GM18508 (cell line): Measurements from ENCODE around the gene RNH1.

ENCODE experiments used
- ATAC-seq: cut with Tn5 transposase; IDR thresholded peaks from one replicate; pipeline ENCODE4 v1.9.1; 2021; ENCODE audit warnings: moderate number of reproducible peaks; ENCODE audit not compliant: insufficient read depth, unreplicated experiment

The RNH1 gene

DNA sequence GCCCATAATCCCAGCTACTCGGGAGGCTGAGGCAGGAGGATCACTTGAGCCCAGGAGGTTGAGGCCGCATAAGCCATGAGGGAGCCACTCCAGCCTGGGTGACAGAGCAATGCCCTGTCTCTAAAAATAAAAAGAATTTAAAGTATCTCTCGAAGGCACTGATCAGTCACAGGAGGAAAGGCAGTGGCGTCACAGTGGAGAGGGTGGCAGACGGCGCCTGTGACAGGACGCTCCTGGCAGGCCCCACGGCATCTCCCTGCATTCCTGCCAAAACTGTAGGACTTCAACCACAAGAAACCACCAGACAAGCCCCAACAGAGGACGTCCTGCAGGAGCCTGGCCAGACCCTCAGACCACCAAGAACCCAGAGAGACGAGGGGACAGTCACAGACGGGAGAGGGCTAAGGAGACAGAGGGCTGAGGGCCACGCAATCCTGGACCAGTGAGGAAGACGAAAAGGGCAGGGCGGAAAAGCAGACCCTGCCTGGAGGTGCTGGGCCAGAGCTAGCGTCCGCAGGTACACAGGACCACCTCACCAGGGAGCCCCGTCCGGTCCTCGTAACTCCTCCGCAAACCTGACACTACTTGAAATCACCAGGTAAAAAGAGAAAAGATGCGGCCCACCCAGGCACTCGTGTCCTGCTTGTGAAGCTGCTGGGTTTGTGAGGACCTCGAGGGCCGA lies 5.9 kb downstream of the RNH1 start:
- no peak for ATAC-seq

- no peak for ATAC-seq
Observed at GRCh38 chr11:499201-500076, 7.6 kb downstream of the RNH1 start.

DNA sequence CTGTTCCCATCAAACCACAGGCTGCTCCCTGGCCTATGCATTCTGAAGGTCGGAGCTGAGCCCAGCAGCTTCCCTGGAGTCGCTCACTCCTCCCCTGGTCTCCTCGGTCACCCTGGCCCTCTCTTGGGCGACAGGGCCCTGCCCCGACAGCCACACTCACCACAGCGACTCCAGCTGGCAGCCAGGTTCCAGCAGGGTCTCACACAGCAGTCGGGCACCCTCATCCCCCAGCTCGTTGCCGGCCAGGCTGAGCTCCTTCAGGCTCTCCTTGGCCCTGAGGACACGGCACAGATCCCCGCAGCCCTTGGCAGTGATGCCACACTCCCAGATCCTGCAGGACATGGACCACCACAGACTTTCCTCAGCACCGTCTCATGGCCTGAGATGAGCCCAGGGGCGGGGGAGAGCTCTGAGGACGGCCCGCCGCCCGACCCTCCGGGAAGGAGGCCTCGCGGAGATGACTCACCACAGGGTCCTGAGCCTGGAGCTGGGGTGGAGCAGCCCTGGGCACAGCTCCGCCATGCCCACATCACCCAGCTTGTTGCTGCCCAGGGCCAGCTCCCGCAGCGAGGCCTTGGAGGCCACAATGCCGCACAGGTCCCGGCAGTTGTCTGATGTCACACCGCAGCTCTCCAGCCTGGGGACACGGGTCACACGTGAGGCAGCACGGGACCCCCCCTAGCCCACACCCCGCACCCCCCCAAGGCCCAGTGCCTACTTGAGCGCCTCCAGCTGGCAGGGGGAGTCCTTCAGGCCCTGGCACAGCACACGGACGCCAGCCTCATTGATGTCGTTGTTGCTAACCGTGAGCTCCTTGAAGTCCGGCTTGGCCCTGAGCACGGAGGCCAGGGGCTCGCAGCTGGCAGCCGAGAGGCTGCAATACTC lies 8.5 kb downstream of the RNH1 start:
- no peak for ATAC-seq

- ATAC-seq = no peak
Observed at GRCh38 chr11:497565-498296, 9.3 kb downstream of the RNH1 start.

DNA sequence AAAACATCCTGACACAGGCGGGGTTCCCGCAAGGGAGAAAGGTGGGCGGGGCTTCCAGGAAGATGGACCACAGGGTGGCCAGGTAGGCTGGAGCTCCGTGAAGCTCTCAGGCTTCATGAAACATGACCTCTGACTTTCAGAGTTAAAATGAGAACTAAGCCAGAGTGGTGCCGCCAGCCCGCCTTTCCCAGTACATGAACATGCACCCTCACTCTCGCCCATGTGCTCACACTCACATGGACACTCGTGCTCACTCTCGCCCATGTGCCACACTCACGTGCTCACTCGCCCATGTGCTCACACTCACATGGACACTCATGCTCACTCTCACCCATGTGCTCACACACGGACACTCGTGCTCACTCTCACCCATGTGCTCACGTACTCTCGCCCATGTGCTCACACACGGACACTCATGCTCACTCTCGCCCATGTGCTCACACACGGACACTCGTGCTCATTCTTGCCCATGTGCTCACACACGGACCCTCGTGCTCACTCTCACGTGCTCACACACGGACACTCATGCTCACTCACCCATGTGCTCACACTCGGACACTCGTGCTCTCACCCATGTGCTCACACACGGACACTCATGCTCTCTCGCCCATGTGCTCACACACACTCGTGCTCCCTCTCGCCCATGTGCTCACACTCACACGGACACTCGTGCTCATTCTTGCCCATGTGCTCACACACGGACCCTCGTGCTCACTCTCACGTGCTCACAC lies 10.0 kb downstream of the RNH1 start:
- no peak for ATAC-seq

DNA sequence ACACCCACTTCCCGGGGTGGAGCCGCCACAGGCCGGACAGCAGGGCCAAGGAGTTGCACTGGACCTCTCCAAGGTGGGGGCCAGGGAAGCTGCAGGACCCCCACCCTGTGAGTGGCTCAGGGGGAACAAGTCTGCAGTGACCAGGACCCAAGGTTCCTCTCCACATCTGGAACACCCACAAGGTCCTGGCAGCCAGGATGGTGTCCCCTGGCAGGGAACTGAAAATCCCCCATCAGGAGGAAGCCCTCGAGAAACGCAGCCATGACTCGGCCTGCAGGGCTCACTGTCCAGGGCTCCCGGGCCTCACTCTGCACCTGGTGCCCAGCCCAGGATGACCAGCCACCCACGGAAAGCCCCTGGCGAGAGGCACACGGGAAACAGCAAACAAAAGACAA lies 11.5 kb downstream of the RNH1 start:
- ATAC-seq = no peak

- no peak for ATAC-seq
Observed at GRCh38 chr11:494761-495536, 12.1 kb downstream of the RNH1 start.

GRCh38 chr11:492427-493226 lies 14.4 kb downstream of the RNH1 start:
- no peak for ATAC-seq

GRCh38 chr11:491358-491757 lies 15.7 kb downstream of the RNH1 start:
- ATAC-seq = no peak

DNA sequence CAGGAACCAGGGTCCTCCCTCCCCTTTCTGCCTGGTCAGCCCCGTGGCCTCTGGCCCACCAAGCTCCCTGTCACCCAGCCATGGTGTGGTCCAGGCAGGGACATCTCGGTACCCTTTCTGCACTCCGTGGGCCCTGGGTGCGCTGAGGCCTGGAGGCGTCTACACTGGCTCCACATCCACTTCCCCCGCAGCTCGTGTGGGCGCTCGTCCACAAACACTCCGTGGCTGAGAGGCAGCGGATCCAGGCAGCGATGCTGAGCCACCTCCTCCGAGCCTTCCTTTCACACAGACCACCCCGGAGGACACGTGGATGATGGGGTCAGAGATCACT lies 16.1 kb downstream of the RNH1 start:
- no peak for ATAC-seq

DNA sequence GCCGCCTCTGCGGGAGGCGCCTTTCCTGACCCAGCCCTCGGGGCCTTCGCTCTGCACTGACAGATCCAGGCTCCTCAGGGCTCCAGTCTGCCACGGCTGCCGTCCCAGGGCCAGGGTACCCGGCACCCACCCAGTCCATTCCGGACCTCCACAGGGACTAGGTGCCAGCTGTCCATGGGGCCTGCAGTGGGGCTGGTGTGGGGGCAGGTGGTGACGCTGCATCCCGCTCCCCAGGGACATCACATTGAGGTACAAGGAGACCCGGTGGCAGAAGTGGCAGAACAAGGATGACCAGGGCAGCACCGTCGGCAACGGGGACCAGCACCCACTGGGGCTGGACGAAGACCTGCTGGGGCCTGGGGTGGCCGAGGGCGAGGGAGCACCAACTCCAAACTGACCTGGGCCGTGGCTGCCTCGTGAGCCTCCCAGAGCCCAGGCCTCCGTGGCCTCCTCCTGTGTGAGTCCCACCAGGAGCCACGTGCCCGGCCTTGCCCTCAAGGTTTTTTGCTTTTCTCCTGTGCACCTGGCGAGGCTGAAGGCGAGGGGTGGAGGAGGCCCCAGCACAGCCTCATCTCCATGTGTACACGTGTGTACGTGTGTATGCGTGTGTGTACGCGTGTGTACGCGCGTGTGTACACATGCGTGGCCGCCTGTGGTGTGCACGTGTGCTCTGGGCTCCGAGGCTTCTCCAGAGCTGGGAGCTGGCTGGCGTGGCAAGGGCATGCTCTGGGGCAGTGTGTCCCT lies 16.7 kb downstream of the RNH1 start:
- no peak for ATAC-seq

GRCh38 chr11:489610-490185 lies 17.3 kb downstream of the RNH1 start:
- ATAC-seq = no peak

DNA sequence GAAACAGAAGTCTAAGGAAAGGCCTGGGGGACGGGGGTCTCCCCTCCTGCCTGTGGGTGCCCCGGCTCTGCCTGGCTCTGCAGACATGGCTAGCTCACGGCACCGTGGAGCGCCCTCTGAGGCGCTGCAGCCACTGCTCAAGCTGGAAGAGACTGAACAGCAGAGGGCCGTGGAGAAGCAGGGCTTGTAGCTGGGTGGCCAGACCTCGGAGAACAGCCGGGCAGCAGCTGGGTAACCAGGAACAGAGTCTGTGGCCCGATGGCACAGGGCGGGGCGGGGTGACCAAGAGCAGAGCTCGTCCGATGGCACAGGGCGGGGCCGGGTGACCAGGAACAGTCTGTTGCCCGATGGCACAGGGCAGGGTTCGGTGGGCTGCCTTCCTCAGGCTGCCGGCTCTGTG lies 18.1 kb downstream of the RNH1 start:
- ATAC-seq = no peak

DNA sequence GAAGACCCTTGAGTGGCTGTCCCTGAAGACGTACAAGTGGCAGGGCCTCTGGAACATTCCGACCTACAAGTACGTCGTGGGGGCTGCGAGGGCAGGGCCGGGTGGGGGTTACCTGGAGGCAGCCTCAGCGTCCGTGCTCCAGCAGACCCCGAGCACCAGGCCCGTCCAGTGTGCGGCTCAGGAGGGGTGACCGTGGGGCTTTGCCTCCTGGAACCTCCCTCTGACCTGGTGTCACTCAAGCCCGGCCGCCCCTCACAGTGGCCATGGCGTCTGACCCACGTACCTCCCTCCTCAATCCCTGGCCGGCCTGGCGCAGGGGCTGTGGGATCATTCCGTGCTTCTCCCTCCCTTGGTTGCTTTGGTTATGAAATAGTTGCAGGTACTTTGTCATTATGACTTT lies 18.5 kb downstream of the RNH1 start:
- ATAC-seq = no peak

- ATAC-seq = no peak
Observed at GRCh38 chr11:488062-488461, 19.0 kb downstream of the RNH1 start.

- ATAC-seq = no peak
Observed at GRCh38 chr11:487571-488021, 19.4 kb downstream of the RNH1 start.

DNA sequence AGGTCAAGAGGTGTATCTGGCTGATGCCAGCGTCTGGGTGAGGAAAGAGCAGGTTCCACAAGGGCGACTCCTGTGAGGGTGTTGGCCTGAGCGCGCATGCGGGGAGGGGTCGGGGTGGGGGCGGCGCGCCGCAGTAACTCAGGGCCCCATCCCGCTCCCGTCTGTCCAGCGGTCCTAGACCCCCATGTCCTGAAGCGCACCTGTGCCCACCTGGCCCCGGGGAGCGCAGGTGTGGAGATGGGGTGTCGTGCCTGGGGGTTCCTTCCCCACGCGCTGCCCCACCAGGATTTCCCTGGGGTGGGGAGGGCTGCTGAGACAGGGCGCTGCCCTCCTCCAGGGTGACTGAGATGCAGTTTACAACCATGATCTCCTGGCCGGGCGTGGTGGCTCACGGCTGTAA lies 20.9 kb downstream of the RNH1 start:
- ATAC-seq = no peak
